ENCODE results near the gene RALGAPA1. TPM values are rescaled to one million over a fixed set of nuclear protein-coding genes. Genes with fewer than 3 reads are reported as not detected.
A peak's percentile ranks its signal among the peaks of the same experiment; 100 is the strongest.
"Not testable (repeated sequence)": the region's sequence is repeated elsewhere in the genome, so short reads cannot be mapped to it uniquely, and the experiment has no call there.

Gene RALGAPA1
- total and polyA plus RNA-seq, 4 donors = 64.9 to 189 (median 86.1) TPM

DNA sequence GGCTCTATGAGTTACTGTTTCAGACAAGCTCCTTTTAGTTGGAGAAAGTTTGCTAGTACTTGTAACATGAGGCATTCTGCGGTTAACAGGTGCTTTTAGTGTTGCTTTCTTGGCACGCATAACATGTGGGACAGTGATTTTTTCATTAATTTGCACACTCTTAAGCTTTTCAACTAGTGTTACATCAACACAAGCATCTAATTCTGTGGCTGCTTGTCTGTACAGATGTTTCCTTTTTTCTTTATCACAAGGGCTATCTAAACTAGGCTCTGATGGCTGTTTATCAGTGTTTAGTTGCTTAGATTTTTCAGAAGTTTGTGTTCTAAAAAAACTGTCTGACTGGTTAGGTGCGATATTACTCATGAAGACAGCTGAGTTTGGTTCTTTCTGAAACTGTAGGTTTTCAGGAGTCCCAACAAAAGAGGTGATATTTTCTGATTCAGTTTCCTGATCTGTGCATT lies 120.1 kb downstream of the RALGAPA1 start:
- DNase-seq (ENCODE audit: low read depth in 4 of 6, low spot score in 6 of 6) = no peak

GRCh38 chr14:35688126-35688826 lies 120.8 kb downstream of the RALGAPA1 start:
- WGBS (ENCODE audit: insufficient coverage) = 71% methylated on average over 4 of the region's 6 CpGs
- Histone ChIP-seq H3K36me3 (ENCODE audit: control insufficient read depth, insufficient read depth, low read length) (peaks cover 4% of the 10 kb centered on the region), H3K4me1 (ENCODE audit: control insufficient read depth, insufficient read depth, low read length) (no peaks in the 10 kb centered on the region), H3K27ac (ENCODE audit: low read depth, low read length) (no peak overlapping the region), H3K9me3 (ENCODE audit: control insufficient read depth, insufficient read depth, low read length) (no peaks in the 10 kb centered on the region), H3K4me3 (ENCODE audit: low read depth, low read length) (no peak overlapping the region), H3K27me3 (ENCODE audit: control insufficient read depth, insufficient read depth, low read length) (no peaks in the 10 kb centered on the region)
- DNase-seq (ENCODE audit: low read depth in 4 of 6, low spot score in 6 of 6) = peak in 1 of 6 donors; percentile 15

More for the DNA sequence above, 120.1 kb downstream of the RALGAPA1 start:
- H3K27ac ChIP-seq (ENCODE audit: low read depth, low read length) = no peak overlapping the region
- H3K9me3 ChIP-seq (ENCODE audit: control insufficient read depth, insufficient read depth, low read length) = no peaks in the 10 kb centered on the region
- no peaks in the 10 kb centered on the region for H3K27me3 ChIP-seq (ENCODE audit: control insufficient read depth, insufficient read depth, low read length)
- WGBS (ENCODE audit: insufficient coverage) = no CpG with 5 or more reads among the region's 3 CpGs
- peaks cover 4% of the 10 kb centered on the region for H3K36me3 ChIP-seq (ENCODE audit: control insufficient read depth, insufficient read depth, low read length)
- H3K4me3 ChIP-seq (ENCODE audit: low read depth, low read length) = no peak overlapping the region
- no peaks in the 10 kb centered on the region for H3K4me1 ChIP-seq (ENCODE audit: control insufficient read depth, insufficient read depth, low read length)

- Histone ChIP-seq H3K27ac (ENCODE audit: low read depth, low read length) (no peak overlapping the region), H3K4me1 (ENCODE audit: control insufficient read depth, insufficient read depth, low read length) (no peaks in the 10 kb centered on the region), H3K9me3 (ENCODE audit: control insufficient read depth, insufficient read depth, low read length) (no peaks in the 10 kb centered on the region), H3K4me3 (ENCODE audit: low read depth, low read length) (no peak overlapping the region), H3K27me3 (ENCODE audit: control insufficient read depth, insufficient read depth, low read length) (no peaks in the 10 kb centered on the region), H3K36me3 (ENCODE audit: control insufficient read depth, insufficient read depth, low read length) (peaks cover 5% of the 10 kb centered on the region)
- peak in 5 of 6 donors; percentile 7 to 83 (median 35) for DNase-seq (ENCODE audit: low read depth in 4 of 6, low spot score in 6 of 6)
- WGBS (ENCODE audit: insufficient coverage) = no CpG with 5 or more reads among the region's 1 CpG
These were observed 121.7 kb downstream of the RALGAPA1 start for GRCh38 chr14:35687335-35687939.

GRCh38 chr14:35683688-35684087 lies 125.4 kb downstream of the RALGAPA1 start:
- H3K27me3 ChIP-seq (ENCODE audit: control insufficient read depth, insufficient read depth, low read length); DNase-seq (ENCODE audit: low read depth in 4 of 6, low spot score in 6 of 6); H3K27ac ChIP-seq (ENCODE audit: low read depth, low read length); H3K9me3 ChIP-seq (ENCODE audit: control insufficient read depth, insufficient read depth, low read length); H3K4me3 ChIP-seq (ENCODE audit: low read depth, low read length); H3K36me3 ChIP-seq (ENCODE audit: control insufficient read depth, insufficient read depth, low read length); H3K4me1 ChIP-seq (ENCODE audit: control insufficient read depth, insufficient read depth, low read length): not testable (repeated sequence)
- WGBS (ENCODE audit: insufficient coverage) = no CpG with 5 or more reads among the region's 4 CpGs

DNA sequence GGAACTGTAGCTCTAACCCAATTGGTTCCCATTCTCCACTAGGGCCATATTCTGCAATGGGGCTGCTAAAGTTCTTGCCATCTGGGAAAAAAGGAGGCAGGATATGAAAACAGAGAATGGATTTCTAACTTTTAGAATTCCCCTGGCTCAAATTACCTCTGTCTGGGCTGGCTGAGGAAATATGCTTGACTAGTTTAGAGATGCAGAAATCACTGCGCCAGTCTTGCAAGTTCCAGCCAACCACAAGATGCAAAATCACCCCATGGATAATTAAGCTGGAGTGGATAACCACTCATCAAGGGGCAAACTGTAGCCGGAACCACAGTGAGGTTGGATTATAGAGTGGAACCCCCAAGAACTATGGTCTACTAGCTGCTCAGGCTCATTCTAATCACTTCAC lies 126.3 kb downstream of the RALGAPA1 start:
- Histone ChIP-seq H3K27me3 (ENCODE audit: control insufficient read depth, insufficient read depth, low read length) (no peaks in the 10 kb centered on the region), H3K9me3 (ENCODE audit: control insufficient read depth, insufficient read depth, low read length) (no peaks in the 10 kb centered on the region), H3K4me1 (ENCODE audit: control insufficient read depth, insufficient read depth, low read length) (no peaks in the 10 kb centered on the region), H3K4me3 (ENCODE audit: low read depth, low read length) (no peak overlapping the region), H3K27ac (ENCODE audit: low read depth, low read length) (no peak overlapping the region), H3K36me3 (ENCODE audit: control insufficient read depth, insufficient read depth, low read length) (peaks cover 9% of the 10 kb centered on the region)
- WGBS (ENCODE audit: insufficient coverage) = no CpG with 5 or more reads among the region's 2 CpGs
- no peak for DNase-seq (ENCODE audit: low read depth in 4 of 6, low spot score in 6 of 6)

- Histone ChIP-seq H3K4me3 (ENCODE audit: low read depth, low read length) (no peak overlapping the region), H3K36me3 (ENCODE audit: control insufficient read depth, insufficient read depth, low read length) (peaks cover 15% of the 10 kb centered on the region), H3K27ac (ENCODE audit: low read depth, low read length) (no peak overlapping the region), H3K27me3 (ENCODE audit: control insufficient read depth, insufficient read depth, low read length) (no peaks in the 10 kb centered on the region), H3K4me1 (ENCODE audit: control insufficient read depth, insufficient read depth, low read length) (no peaks in the 10 kb centered on the region), H3K9me3 (ENCODE audit: control insufficient read depth, insufficient read depth, low read length) (no peaks in the 10 kb centered on the region)
- no peak for DNase-seq (ENCODE audit: low read depth in 4 of 6, low spot score in 6 of 6)
- WGBS (ENCODE audit: insufficient coverage) = 100% methylated on average over 1 of the region's 1 CpG
These were observed 130.6 kb downstream of the RALGAPA1 start for GRCh38 chr14:35678403-35679028.

- WGBS (ENCODE audit: insufficient coverage) = no CpG with 5 or more reads among the region's 3 CpGs
- H3K36me3 ChIP-seq (ENCODE audit: control insufficient read depth, insufficient read depth, low read length) = peaks cover 20% of the 10 kb centered on the region
- DNase-seq (ENCODE audit: low read depth in 4 of 6, low spot score in 6 of 6) = no peak
These were observed 139.3 kb downstream of the RALGAPA1 start for GRCh38 chr14:35669782-35670181.

DNA sequence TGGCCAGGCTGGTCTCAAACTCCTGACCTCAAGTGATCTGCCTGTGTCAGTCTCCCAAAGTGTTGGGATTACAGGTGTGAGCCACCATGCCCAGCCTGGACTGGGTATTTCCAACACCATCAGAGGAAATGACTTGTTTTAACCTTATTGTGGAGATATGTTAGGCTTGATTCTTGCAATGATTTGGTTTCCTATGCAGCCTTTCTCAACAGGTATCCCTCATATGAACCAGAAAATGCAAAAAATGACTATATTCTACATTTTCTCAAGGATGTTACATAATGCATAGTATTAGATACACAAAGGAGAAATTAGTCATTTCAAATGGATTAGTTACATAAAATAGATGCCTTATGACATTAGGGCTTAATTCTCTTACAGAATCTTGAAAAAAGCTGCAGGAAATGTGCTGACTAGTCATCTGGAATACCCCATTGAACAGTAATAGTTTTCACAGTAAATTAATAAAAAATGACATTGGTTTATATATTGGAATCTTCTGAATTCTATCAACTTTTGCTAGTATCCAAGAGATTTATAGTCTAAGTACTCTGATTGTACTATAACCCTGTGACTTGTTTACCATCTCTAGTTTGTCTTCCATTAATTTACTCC lies 142.6 kb downstream of the RALGAPA1 start:
- H3K27me3 ChIP-seq (ENCODE audit: control insufficient read depth, insufficient read depth, low read length) = no peaks in the 10 kb centered on the region
- no peak for DNase-seq (ENCODE audit: low read depth in 4 of 6, low spot score in 6 of 6)
- H3K27ac ChIP-seq (ENCODE audit: low read depth, low read length) = no peak overlapping the region
- peaks cover 15% of the 10 kb centered on the region for H3K36me3 ChIP-seq (ENCODE audit: control insufficient read depth, insufficient read depth, low read length)
- H3K9me3 ChIP-seq (ENCODE audit: control insufficient read depth, insufficient read depth, low read length) = no peaks in the 10 kb centered on the region
- no peaks in the 10 kb centered on the region for H3K4me1 ChIP-seq (ENCODE audit: control insufficient read depth, insufficient read depth, low read length)
- H3K4me3 ChIP-seq (ENCODE audit: low read depth, low read length) = no peak overlapping the region

More at GRCh38 chr14:35669782-35670181, 139.3 kb downstream of the RALGAPA1 start:
- no peak overlapping the region for H3K4me3 ChIP-seq (ENCODE audit: low read depth, low read length)
- H3K27me3 ChIP-seq (ENCODE audit: control insufficient read depth, insufficient read depth, low read length) = no peaks in the 10 kb centered on the region
- no peaks in the 10 kb centered on the region for H3K9me3 ChIP-seq (ENCODE audit: control insufficient read depth, insufficient read depth, low read length)
- H3K4me1 ChIP-seq (ENCODE audit: control insufficient read depth, insufficient read depth, low read length) = no peaks in the 10 kb centered on the region
- no peak overlapping the region for H3K27ac ChIP-seq (ENCODE audit: low read depth, low read length)

DNA sequence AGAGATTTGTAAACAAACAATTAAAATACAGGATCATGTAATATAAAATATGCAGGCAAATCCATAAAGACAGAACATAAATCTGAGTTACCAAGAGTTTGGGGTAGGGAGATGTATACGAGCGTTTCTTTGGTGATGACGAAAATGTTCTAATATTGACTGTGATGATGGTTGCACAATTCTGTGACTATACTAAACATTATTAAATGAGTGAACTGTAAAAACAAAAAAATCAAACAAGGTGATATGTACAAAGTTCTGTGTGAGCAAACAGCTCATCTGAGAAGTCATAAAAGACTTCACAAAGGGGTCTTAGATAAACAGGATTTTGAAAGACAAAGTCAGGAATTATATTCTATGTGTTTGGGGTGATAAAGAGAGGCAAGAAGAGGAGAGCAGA lies 147.2 kb downstream of the RALGAPA1 start:
- Histone ChIP-seq H3K27me3 (ENCODE audit: control insufficient read depth, insufficient read depth, low read length) (no peaks in the 10 kb centered on the region), H3K36me3 (ENCODE audit: control insufficient read depth, insufficient read depth, low read length) (no peaks in the 10 kb centered on the region), H3K4me3 (ENCODE audit: low read depth, low read length) (no peak overlapping the region), H3K9me3 (ENCODE audit: control insufficient read depth, insufficient read depth, low read length) (peaks cover 2% of the 10 kb centered on the region), H3K27ac (ENCODE audit: low read depth, low read length) (no peak overlapping the region), H3K4me1 (ENCODE audit: control insufficient read depth, insufficient read depth, low read length) (no peaks in the 10 kb centered on the region)
- no peak for DNase-seq (ENCODE audit: low read depth in 4 of 6, low spot score in 6 of 6)
- no CpG with 5 or more reads among the region's 3 CpGs for WGBS (ENCODE audit: insufficient coverage)
